Aorta (tissue), 5 donors: ENCODE measurements around the gene KIAA1217. TPM values are rescaled to one million over a fixed set of nuclear protein-coding genes. Genes with fewer than 3 reads are reported as not detected.

ENCODE experiments used
- ATAC-seq: fragments of 200-7000 bp; cut with Tn5 transposase; one replicate; pipeline ENCODE4 v1.9.1; 2022; ENCODE audit warnings: moderate library complexity; ENCODE audit not compliant: low FRiP score
- DNase-seq, 2 donors: peaks; one replicate each; pipeline ENCODE4 v3.0.0-alpha.2; 2020
- H3K27ac ChIP-seq, 2 donors: one replicate each; pipeline ENCODE4 v1.5.1; 2013; ENCODE audit warnings: low read length in 2 of 2, mild to moderate bottlenecking in 2 of 2, moderate library complexity in 2 of 2, control low read depth in 1 of 2, inconsistent platforms in 1 of 2, low read depth in 1 of 2
- H3K27me3 ChIP-seq, 2 donors: one replicate each; pipeline ENCODE4 v1.6.1; 2013; ENCODE audit warnings: control low read depth in 1 of 2, low read length in 1 of 2, mild to moderate bottlenecking in 1 of 2, moderate library complexity in 1 of 2; ENCODE audit not compliant: insufficient read depth in 2 of 2, control insufficient read depth in 1 of 2
- H3K36me3 ChIP-seq, 2 donors: one replicate each; pipeline ENCODE4 v1.6.1; 2013; ENCODE audit warnings: control low read depth in 1 of 2, low read length in 1 of 2, mild to moderate bottlenecking in 1 of 2; ENCODE audit not compliant: insufficient read depth in 2 of 2, control insufficient read depth in 1 of 2
- H3K4me1 ChIP-seq, 2 donors: one replicate each; pipeline ENCODE4 v1.6.1; 2013; ENCODE audit warnings: low read length in 2 of 2, control low read depth in 1 of 2, mild to moderate bottlenecking in 1 of 2, moderate library complexity in 1 of 2; ENCODE audit not compliant: insufficient read depth in 2 of 2, control insufficient read depth in 1 of 2
- H3K4me3 ChIP-seq, 2 donors: one replicate each; pipeline ENCODE4 v1.5.1; 2013; ENCODE audit warnings: low read length in 2 of 2, control low read depth in 1 of 2, mild to moderate bottlenecking in 1 of 2
- H3K9me3 ChIP-seq: one replicate; pipeline ENCODE4 v1.6.1; 2013; ENCODE audit warnings: mild to moderate bottlenecking, low read length; ENCODE audit not compliant: control insufficient read depth
- WGBS, 2 donors: extraction: QIAGEN DNeasy Blood & Tissue Kit; methylation state at CpG; one replicate each; pipeline ENCODE4 v1.1.7; 2013; 5-methylcytosine and 5-hydroxymethylcytosine counted together
- intact Hi-C, 2 donors: fragments of 100-400 bp; cut with DNase I; formaldehyde crosslinking; loops; one replicate each; pipeline versions ENCODE4 v1.14.2 to v1.15.0; 2022
- polyA plus RNA-seq, 2 donors: library from polyadenylated mRNA; stranded (reverse); fragments of 200-250 nt; gene quantifications; one replicate each; pipeline ENCODE4 v1.2.3, GENCODE V29; 2013
- total RNA-seq, 2 donors: library from RNA; stranded (reverse); fragmentation: NEBNext Ultra II Directional; extraction: Animal tissue kit (Norgen Biotek cat#: 25700); gene quantifications; one replicate each; pipeline ENCODE4 v1.2.1, GENCODE V29; 2021
- donor health status: healthy with polysubstance abuse.
- donor health status: Bipolar disorder and iron deficiency.
- donor health status: DM: no; HTN: no; CAD: no.
- donor health status: DM: no; HTN: no; CAD: no.
- donor health status: DM: yes; HTN: yes; CAD: no.

KIAA1217 gene
- total and polyA plus RNA-seq, 4 donors = 2.5 to 18.3 (median 11.1) TPM

DNA sequence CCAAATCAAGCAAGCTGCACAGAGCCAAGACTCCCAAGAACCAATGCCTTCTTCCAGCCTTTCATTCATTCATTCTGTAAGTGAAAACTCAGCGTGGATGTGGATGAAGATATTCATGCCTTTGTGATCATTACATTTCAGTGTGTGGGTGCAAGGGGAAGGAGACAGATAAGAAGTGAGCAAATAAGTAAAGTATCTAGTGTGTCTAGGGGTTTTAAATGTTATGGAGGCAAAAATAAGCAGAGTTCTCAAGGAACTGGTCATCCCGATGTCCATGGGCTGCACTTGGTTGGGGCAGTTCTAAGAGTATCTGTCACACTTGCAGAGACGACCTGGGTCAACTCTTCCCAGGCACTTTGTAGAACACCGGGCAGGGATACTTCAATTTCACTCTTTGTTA lies 149.1 kb downstream of the KIAA1217 start:
- Histone ChIP-seq H3K9me3 (no peaks in the 10 kb centered on the region), H3K36me3 (no peaks in the 10 kb centered on the region), H3K27ac (no peak overlapping the region), H3K4me3 (no peak overlapping the region), H3K27me3 (no peaks in the 10 kb centered on the region), H3K4me1 (no peaks in the 10 kb centered on the region)
- intact Hi-C loops = loop anchor here in 1 of 2 donors (5.0 kb wide), 1 partner anchor 366 kb away; no protein-coding TSS in a partner anchor
- DNase-seq (no peak), ATAC-seq (no peak)
- 77 to 79% methylated on average over 4 of the region's 4 CpGs for WGBS, 2 donors

DNA sequence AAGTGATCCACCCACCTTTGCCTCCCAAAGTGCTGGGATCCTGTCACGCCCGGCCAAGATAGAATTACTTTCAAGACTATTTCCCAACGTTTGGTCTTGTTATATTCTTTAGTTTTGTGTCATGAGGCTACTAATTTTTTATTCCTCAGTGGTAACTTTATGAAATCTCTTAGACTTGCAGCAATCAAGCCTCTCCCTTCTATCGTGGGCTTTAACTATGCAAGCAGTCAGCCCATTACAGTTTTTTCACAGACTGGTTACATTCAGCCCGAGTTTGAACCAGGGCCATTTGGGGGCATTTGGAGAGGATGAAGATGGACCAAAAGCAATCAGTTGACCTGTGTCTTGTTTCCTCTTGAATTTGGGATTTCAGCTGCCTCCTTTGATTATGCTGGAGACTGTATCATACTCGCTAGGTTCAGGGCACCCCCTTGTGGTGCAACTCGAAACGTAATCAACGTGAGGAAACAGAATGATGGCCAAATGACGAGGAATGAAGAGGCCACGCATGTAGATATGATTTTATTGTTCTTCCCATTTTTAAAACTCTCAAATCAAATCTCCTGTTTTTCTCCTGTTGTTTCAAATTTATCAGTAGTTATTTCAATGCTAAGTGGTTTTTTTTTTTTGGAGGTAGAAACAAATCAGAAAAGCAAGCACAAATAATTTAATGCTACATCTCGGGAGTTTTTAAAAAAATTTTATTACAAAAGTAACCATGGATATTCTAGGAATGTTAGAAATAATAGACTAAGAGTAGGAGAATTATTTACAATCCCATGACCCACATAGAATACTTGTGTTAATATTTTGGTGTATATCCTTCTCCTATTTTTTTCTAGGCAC lies 151.6 kb downstream of the KIAA1217 start:
- H3K9me3 ChIP-seq = no peaks in the 10 kb centered on the region
- WGBS, 2 donors = 27 to 29% methylated on average over 12 of the region's 12 CpGs
- no peaks in the 10 kb centered on the region for H3K27me3 ChIP-seq
- H3K4me3 ChIP-seq = no peak overlapping the region
- no peak overlapping the region for H3K27ac ChIP-seq
- ATAC-seq = peak; percentile 69
- no peaks in the 10 kb centered on the region for H3K36me3 ChIP-seq
- peak; percentile 61 to 87 for DNase-seq
- H3K4me1 ChIP-seq = no peaks in the 10 kb centered on the region
- intact Hi-C loops = loop anchor here (2.0 to 10.0 kb wide), 5 partner anchors 144 to 366 kb away; partner anchors contain the start of gene KIAA1217 (in 1 of the 2)

DNA sequence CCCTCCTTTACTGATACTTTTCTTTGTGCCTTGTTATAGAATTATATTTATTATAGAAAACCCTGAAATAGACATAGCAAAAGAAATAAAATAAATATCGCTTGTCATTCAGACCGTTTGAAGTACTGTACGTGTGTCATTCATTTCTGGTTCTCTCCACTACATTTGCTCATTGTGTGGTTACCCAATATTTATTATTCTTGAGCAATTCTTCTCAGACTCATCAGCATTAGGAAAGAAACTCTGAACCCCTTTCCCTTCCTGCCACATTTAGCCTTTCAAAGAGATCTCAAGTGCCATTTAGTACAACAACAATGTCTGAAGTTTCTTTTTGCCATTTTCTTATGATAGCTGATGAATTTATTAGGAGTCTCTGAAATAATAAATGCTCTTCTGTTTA lies 154.1 kb downstream of the KIAA1217 start:
- intact Hi-C loops = loop anchor here (5.0 to 10.0 kb wide), 4 partner anchors 142 to 166 kb away; partner anchors contain the start of gene KIAA1217 (in 1 of the 2)
- 75 to 80% methylated on average over 3 of the region's 3 CpGs for WGBS, 2 donors
- Histone ChIP-seq H3K36me3 (peaks cover 0 to 2% of the 10 kb centered on the region in 2 donors), H3K9me3 (no peaks in the 10 kb centered on the region), H3K27me3 (no peaks in the 10 kb centered on the region), H3K4me3 (no peak overlapping the region), H3K27ac (no peak overlapping the region), H3K4me1 (no peaks in the 10 kb centered on the region)
- ATAC-seq (no peak), DNase-seq (no peak)

DNA sequence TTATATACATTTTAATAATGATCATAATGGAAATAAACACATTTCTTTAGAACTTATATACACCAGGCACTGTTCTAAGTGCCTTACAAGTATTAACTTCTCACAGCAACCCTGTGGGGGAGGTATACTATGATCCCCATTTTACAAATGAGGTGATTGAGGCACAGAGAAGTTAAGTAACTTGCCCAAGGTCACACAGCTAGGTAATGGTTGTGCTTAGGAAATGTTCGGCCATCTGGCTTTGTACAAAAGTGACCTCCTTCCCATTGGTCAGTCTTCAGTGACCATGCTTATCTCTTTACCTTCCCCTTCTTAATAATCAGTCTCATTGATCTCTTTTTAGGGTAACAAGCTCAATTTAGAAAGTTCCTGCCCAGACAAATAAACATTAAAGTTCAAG lies 158.8 kb downstream of the KIAA1217 start:
- DNase-seq (no peak), ATAC-seq (no peak)
- Histone ChIP-seq H3K27ac (no peak overlapping the region), H3K27me3 (no peaks in the 10 kb centered on the region), H3K9me3 (no peaks in the 10 kb centered on the region), H3K4me1 (peaks cover 0 to 2% of the 10 kb centered on the region in 2 donors), H3K36me3 (peaks cover 0 to 2% of the 10 kb centered on the region in 2 donors), H3K4me3 (no peak overlapping the region)
- intact Hi-C loops = loop anchor here (10.0 kb wide), 2 partner anchors 137 to 147 kb away; no protein-coding TSS in a partner anchor
- WGBS, 2 donors = 96 to 100% methylated on average over 1 of the region's 1 CpG

DNA sequence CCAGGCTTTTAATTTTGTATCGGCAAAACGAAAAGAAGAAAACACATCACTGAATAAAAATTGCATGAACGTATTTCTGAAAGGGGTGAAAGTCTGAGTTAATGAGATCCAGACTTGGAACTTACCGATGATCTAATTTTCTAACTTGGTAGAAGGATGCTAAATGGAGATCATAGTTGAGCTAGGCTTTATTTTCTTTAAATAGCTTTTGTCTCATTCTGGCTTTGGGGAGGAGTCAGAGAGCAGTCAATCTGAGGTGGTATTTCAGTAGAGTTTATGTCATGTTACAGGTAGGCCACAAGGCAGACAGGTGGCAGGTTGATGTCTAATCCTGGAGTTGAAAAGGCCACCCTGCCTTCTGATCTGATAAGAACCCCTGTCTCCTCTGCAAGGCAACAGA lies 161.9 kb downstream of the KIAA1217 start:
- intact Hi-C loops = no loop called here
- H3K4me1 ChIP-seq = peaks cover 0 to 2% of the 10 kb centered on the region in 2 donors
- peaks cover 0 to 2% of the 10 kb centered on the region in 2 donors for H3K36me3 ChIP-seq
- 81 to 84% methylated on average over 4 of the region's 4 CpGs for WGBS, 2 donors
- no peak overlapping the region for H3K4me3 ChIP-seq
- no peak for ATAC-seq
- H3K9me3 ChIP-seq = no peaks in the 10 kb centered on the region
- no peak for DNase-seq
- H3K27ac ChIP-seq = no peak overlapping the region
- no peaks in the 10 kb centered on the region for H3K27me3 ChIP-seq

DNA sequence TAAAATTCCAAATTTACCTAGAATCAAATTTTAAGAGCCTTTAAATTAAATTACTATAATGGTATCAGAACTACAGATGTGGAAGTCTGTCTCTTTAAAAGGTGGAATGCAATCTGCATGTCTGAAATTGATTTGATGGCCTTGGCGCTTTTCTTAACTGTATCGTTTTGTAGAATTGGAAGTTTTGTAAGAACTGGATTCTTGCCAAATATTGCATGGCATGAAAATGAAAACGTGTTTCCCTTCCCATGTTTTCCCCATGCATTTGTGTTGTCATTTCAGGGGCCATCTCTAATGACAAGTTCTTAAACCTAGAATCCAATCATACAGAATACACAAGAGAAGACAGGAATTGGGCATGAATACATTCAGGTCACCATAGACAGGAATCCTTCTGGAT lies 162.5 kb downstream of the KIAA1217 start:
- Histone ChIP-seq H3K36me3 (peaks cover 0 to 2% of the 10 kb centered on the region in 2 donors), H3K27me3 (no peaks in the 10 kb centered on the region), H3K4me3 (no peak overlapping the region), H3K9me3 (no peaks in the 10 kb centered on the region), H3K4me1 (peaks cover 0 to 2% of the 10 kb centered on the region in 2 donors), H3K27ac (no peak overlapping the region)
- DNase-seq = no peak
- no peak for ATAC-seq
- WGBS, 2 donors = 53 to 61% methylated on average over 3 of the region's 3 CpGs
- intact Hi-C loops = no loop called here

DNA sequence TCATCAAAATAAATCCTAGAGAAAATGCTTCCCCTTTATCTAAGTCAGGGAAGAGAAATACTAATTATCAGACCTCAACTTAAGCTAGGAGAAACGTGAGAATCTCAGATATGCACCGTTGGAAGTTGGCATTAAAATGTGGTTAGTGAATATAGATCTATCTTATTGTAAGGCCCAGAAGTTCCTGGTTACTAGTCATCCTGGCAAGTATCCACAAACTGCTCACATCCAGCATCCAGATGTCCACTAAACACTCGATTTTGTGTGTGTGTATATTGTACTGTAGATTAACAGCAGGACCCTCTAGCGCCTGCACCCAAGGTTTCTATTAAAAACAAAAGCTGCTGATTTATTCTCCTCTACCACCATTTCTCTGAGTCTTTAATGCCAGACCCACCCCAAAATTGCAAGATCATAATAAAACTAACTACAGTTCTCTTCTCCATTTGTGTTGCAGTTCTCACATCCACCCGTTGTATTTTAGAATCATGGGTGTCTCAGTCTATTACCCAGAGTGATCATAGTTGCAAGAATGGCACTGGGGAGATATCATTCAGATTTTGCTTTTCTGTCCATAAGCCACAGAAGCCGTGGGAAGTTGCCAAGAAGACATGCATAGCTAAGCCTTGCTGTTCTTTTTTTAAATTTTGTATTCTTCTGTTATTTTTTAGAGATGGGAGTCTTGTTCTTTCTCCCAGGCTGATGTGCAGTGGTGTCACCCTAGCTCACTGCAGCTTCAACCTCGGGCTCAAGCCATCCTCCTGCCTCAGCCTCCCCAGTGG lies 165.4 kb downstream of the KIAA1217 start:
- intact Hi-C loops = no loop called here
- Histone ChIP-seq H3K27me3 (no peaks in the 10 kb centered on the region), H3K36me3 (no peaks in the 10 kb centered on the region), H3K4me3 (no peak overlapping the region), H3K4me1 (peaks cover 0 to 2% of the 10 kb centered on the region in 2 donors), H3K9me3 (no peaks in the 10 kb centered on the region), H3K27ac (no peak overlapping the region)
- ATAC-seq = no peak
- WGBS, 2 donors = 52 to 60% methylated on average over 7 of the region's 7 CpGs
- no peak for DNase-seq

DNA sequence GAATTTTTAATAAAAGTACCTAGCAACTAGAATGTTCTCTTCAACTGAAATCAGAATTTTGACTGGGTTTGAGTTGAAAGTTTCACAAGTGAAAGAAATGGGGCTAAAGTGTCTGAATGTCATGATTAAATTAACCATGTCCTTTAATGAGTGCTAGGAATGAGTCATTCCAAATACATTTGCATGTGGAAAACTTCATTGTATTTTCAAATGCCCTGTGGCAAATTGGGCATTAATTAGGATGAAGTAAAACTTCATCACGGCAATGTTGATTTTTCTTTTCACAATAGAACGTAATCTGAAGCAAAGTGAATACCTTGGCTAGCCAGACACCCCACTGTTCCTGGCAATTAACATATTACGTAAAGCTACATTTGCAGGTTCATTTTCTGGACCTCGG lies 166.6 kb downstream of the KIAA1217 start:
- Histone ChIP-seq H3K9me3 (no peaks in the 10 kb centered on the region), H3K4me3 (no peak overlapping the region), H3K36me3 (no peaks in the 10 kb centered on the region), H3K27me3 (no peaks in the 10 kb centered on the region), H3K27ac (no peak overlapping the region), H3K4me1 (peaks cover 0 to 2% of the 10 kb centered on the region in 2 donors)
- DNase-seq (no peak), ATAC-seq (no peak)
- 96% methylated on average over 4 of the region's 4 CpGs for WGBS, 2 donors
- intact Hi-C loops = no loop called here
